ENCODE results near the gene OTUB1.
"Not testable (repeated sequence)": the region's sequence is repeated elsewhere in the genome, so short reads cannot be mapped to it uniquely, and the experiment has no call there.

OTUB1 gene

DNA sequence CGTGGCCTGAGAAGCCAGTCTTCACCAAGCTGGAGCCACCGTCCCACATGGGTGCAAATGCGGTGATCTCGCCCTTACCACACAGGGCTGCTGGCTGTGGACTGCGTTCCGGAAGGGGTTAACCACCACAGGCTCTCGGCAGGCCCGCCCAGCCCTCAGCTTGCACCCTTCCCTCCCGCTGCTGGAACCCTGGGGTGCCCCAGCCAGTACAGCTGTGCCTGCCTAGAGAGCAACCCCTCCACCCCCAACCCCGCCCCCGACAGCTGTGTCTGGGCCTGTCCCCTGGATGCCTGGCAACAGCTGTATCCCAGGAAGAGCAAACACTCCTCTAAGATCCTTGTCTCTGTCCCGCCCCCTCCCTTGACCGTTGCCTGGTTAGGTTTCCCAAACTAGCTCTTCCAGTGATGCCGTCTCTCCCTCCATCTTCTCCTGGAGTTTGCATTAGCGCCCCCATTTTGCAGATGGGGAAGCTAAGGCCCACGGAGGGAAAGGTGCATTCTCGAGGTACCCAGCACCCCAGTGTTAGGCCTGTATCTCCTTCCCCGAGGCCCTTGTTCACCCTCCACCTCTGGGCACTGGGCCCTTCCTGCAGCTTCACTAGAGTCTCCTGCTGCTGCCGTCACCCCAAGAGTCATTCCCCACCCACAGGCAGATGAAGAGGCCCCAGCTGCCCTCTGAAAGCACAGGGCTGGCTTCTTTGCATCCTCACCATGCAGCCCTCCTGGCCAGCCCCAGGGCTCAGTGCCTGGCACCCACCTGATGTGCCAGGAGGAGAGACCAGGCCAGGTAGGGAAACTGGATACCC, 24.4 kb upstream of the OTUB1 start:
- TF ChIP-seq CTCF (IDR thresholded peaks at IDR 0.05; ENCODE audit: insufficient read depth, low read depth, low read length, missing control alignments), result no peak
- no peak overlapping the region for H3K4me3 ChIP-seq (ENCODE audit: low read depth, low read length)
- no peak for DNase-seq (ENCODE audit: low read depth)

DNA sequence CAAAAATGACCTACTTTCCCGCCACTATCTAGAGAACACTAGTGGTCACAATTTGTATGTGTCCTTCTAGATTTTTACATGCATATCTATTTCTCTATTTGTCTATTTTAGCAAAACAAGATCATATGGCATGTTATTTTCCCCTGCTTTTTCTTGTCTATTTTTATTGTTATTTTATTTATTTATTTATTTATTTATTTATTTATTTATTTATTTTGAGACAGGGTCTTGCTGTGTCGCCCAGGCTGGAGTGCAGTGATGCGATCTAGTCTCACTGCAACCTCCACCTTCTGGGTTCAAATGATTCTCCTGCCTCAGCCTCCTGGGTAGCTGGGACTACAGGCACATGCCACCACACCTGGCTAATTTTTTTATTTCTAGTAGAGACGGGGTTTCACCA, 22.3 kb upstream of the OTUB1 start:
- not testable (repeated sequence) for H3K4me3 ChIP-seq (ENCODE audit: low read depth, low read length); DNase-seq (ENCODE audit: low read depth)

- TF ChIP-seq CTCF (IDR thresholded peaks at IDR 0.05; ENCODE audit: insufficient read depth, low read depth, low read length, missing control alignments), result no peak
- no peak for DNase-seq (ENCODE audit: low read depth)
- no peak overlapping the region for H3K4me3 ChIP-seq (ENCODE audit: low read depth, low read length)
These were observed 19.8 kb upstream of the OTUB1 start for GRCh38 chr11:63966444-63966843.

DNA sequence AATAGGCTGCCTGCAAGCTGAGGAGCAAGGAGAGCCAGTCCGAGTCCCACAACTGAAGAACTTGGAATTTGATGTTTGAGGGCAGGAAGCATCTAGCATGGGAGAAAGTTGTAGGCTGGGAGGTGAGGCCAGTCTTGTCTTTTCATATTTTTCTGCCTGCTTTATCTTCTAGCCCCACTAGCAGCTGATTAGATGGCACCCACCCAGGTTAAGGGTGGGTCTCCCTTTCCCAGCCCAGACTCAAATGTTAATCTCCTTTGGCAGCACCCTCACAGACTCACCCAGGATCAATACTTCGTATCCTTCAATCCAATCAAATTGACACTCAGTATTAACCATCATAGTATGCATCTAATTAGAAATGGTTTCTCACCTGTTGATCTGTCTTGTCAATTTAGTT, 16.8 kb upstream of the OTUB1 start:
- DNase-seq (ENCODE audit: low read depth), result no peak
- no peak for TF ChIP-seq CTCF (IDR thresholded peaks at IDR 0.05; ENCODE audit: insufficient read depth, low read depth, low read length, missing control alignments)
- no peak overlapping the region for H3K4me3 ChIP-seq (ENCODE audit: low read depth, low read length)

- DNase-seq (ENCODE audit: low read depth), result no peak
- no peak overlapping the region for H3K4me3 ChIP-seq (ENCODE audit: low read depth, low read length)
- TF ChIP-seq CTCF (IDR thresholded peaks at IDR 0.05; ENCODE audit: insufficient read depth, low read depth, low read length, missing control alignments), result no peak
These were observed 15.3 kb upstream of the OTUB1 start for GRCh38 chr11:63970902-63971301.

DNA sequence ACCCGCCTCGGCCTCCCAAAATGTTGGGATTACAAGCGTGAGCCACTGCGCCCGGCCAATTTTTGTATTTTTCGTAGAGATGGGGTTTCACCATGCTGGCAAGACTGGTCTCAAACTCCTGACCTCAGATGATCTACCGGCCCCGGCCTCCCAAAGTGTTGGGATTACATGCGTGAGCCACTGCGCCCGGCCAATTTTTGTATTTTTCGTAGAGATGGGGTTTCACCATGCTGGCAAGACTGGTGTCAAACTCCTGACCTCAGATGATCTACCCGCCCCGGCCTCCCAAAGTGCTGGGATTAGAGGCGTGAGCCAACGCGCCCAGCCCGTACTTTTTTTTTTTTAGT, 12.4 kb upstream of the OTUB1 start:
- peak overlapping the region; percentile 31 for H3K4me3 ChIP-seq (ENCODE audit: low read depth, low read length)
- DNase-seq (ENCODE audit: low read depth), result not testable (repeated sequence)

GRCh38 chr11:63974259-63975143, 11.7 kb upstream of the OTUB1 start, which contains the start of gene COX8A:
TSS of gene COX8A (plus strand) at chr11:63974620. CDS start at chr11:63974681, 61 bp downstream.
- TF ChIP-seq CTCF (IDR thresholded peaks at IDR 0.05; ENCODE audit: insufficient read depth, low read depth, low read length, missing control alignments), result no peak
- H3K4me3 ChIP-seq (ENCODE audit: low read depth, low read length), result peak within 1 kb of the TSS; percentile 76
- DNase-seq (ENCODE audit: low read depth), result peak; percentile 100
